Loucy (cell line): ENCODE data around the gene MCF2L.

Experiments
- H2AFZ ChIP-seq: fragments of 200-600 bp; sonication (generic); 2 replicates; pipeline ENCODE4 v1.6.0; 2016; ENCODE audit warnings: antibody characterized with exemption, mild to moderate bottlenecking, low read length, moderate library complexity
- H3F3A ChIP-seq: fragments of 200-600 bp; 2 replicates; pipeline ENCODE4 v1.6.0; 2016; ENCODE audit warnings: antibody characterized with exemption, low read depth, mild to moderate bottlenecking
- H3K27me3 ChIP-seq: fragments of 200-600 bp; sonication (generic); 2 replicates; pipeline ENCODE4 v1.6.1; 2014; ENCODE audit warnings: low read length, mild to moderate bottlenecking; ENCODE audit not compliant: insufficient read depth, poor library complexity, severe bottlenecking
- H3K36me3 ChIP-seq: fragments of 200-600 bp; sonication (generic); 2 replicates; pipeline ENCODE4 v1.6.1; 2016; ENCODE audit warnings: low read length; ENCODE audit not compliant: insufficient read depth
- H3K4me1 ChIP-seq: fragments of 200-600 bp; sonication (generic); 2 replicates; pipeline ENCODE4 v1.5.1; 2014; ENCODE audit warnings: low read length, mild to moderate bottlenecking; ENCODE audit not compliant: insufficient read depth, poor library complexity, severe bottlenecking
- H3K4me2 ChIP-seq: fragments of 200-600 bp; sonication (generic); 2 replicates; pipeline ENCODE4 v1.6.0; 2014; ENCODE audit warnings: antibody characterized with exemption, low read length, low read depth, mild to moderate bottlenecking; ENCODE audit not compliant: poor library complexity, severe bottlenecking
- H3K4me3 ChIP-seq: fragments of 200-600 bp; sonication (generic); 2 replicates; pipeline ENCODE4 v1.5.1; 2014; ENCODE audit warnings: low read length, mild to moderate bottlenecking, mixed read lengths; ENCODE audit not compliant: poor library complexity, severe bottlenecking
- H3K79me2 ChIP-seq: fragments of 200-600 bp; sonication (generic); 2 replicates; pipeline ENCODE4 v1.6.1; 2014; ENCODE audit warnings: low read length; ENCODE audit not compliant: insufficient read depth
- H3K9ac ChIP-seq: fragments of 200-600 bp; sonication (generic); 2 replicates; pipeline ENCODE4 v1.6.0; 2014; ENCODE audit warnings: mild to moderate bottlenecking, low read depth, low read length, moderate library complexity; ENCODE audit not compliant: poor library complexity, severe bottlenecking
- H3K9me2 ChIP-seq: fragments of 200-600 bp; sonication (generic); replicated peaks from 2 replicates; pipeline ENCODE4 v1.6.1; 2016; ENCODE audit warnings: low read depth, low read length, mixed read lengths
- H3K9me3 ChIP-seq: fragments of 200-600 bp; sonication (generic); 2 replicates; pipeline ENCODE4 v1.6.1; 2014; ENCODE audit warnings: mild to moderate bottlenecking, antibody characterized with exemption, low read length, low read depth; ENCODE audit not compliant: insufficient read depth
- H4K20me1 ChIP-seq: fragments of 200-600 bp; sonication (generic); 2 replicates; pipeline ENCODE4 v1.6.0; 2014; ENCODE audit warnings: antibody characterized with exemption, low read length, mild to moderate bottlenecking; ENCODE audit not compliant: insufficient read depth, poor library complexity, severe bottlenecking
- CTCF ChIP-seq: fragments of 200-600 bp; sonication (generic); conservative IDR thresholded peaks from 2 replicates; pipeline ENCODE4 v1.5.1; 2014; ENCODE audit warnings: mild to moderate bottlenecking, antibody characterized with exemption, low read length
- EZH2phosphoT487 ChIP-seq: fragments of 200-600 bp; IDR thresholded peaks from 2 replicates; pipeline ENCODE4 v1.6.1; 2018; ENCODE audit warnings: antibody characterized with exemption, mild to moderate bottlenecking, moderate library complexity, borderline replicate concordance

The MCF2L gene

GRCh38 chr13:113087923-113088690 lies 119.1 kb downstream of the MCF2L start:
- Histone ChIP-seq H2AFZ (no peak overlapping the region), H3K9me2 (no peaks in the 10 kb centered on the region), H3K9me3 (no peaks in the 10 kb centered on the region), H3F3A (no peaks in the 10 kb centered on the region), H3K4me1 (no peaks in the 10 kb centered on the region), H3K79me2 (no peaks in the 10 kb centered on the region), H3K4me2 (no peak overlapping the region), H3K36me3 (no peaks in the 10 kb centered on the region), H3K4me3 (no peak overlapping the region), H4K20me1 (no peaks in the 10 kb centered on the region), H3K27me3 (no peaks in the 10 kb centered on the region), H3K9ac (no peak overlapping the region)
- TF ChIP-seq CTCF (no peak), EZH2phosphoT487 (no peak)

- no peaks in the 10 kb centered on the region for H3K9me3 ChIP-seq
- no peak for TF ChIP-seq EZH2phosphoT487
- TF ChIP-seq CTCF = no peak
- no peaks in the 10 kb centered on the region for H3K36me3 ChIP-seq
- H3K4me2 ChIP-seq = no peak overlapping the region
- no peaks in the 10 kb centered on the region for H3K27me3 ChIP-seq
- H3K4me3 ChIP-seq = no peak overlapping the region
- H3K79me2 ChIP-seq = no peaks in the 10 kb centered on the region
- H3K9ac ChIP-seq = no peak overlapping the region
- H4K20me1 ChIP-seq = no peaks in the 10 kb centered on the region
- no peaks in the 10 kb centered on the region for H3K9me2 ChIP-seq
- H2AFZ ChIP-seq = no peak overlapping the region
- no peaks in the 10 kb centered on the region for H3F3A ChIP-seq
- H3K4me1 ChIP-seq = no peaks in the 10 kb centered on the region
These were observed 119.6 kb downstream of the MCF2L start for GRCh38 chr13:113088691-113089020.

GRCh38 chr13:113089693-113090414 lies 120.8 kb downstream of the MCF2L start:
- Histone ChIP-seq H3K4me2 (no peak overlapping the region), H3K9me3 (no peaks in the 10 kb centered on the region), H3K9me2 (no peaks in the 10 kb centered on the region), H3K27me3 (no peaks in the 10 kb centered on the region), H3K4me1 (no peaks in the 10 kb centered on the region), H4K20me1 (no peaks in the 10 kb centered on the region), H3K4me3 (no peak overlapping the region), H3F3A (no peaks in the 10 kb centered on the region), H3K9ac (no peak overlapping the region), H3K79me2 (no peaks in the 10 kb centered on the region), H3K36me3 (no peaks in the 10 kb centered on the region), H2AFZ (no peak overlapping the region)
- TF ChIP-seq CTCF (no peak), EZH2phosphoT487 (no peak)
